ENCODE measurements around the gene FBXL7.

DNA sequence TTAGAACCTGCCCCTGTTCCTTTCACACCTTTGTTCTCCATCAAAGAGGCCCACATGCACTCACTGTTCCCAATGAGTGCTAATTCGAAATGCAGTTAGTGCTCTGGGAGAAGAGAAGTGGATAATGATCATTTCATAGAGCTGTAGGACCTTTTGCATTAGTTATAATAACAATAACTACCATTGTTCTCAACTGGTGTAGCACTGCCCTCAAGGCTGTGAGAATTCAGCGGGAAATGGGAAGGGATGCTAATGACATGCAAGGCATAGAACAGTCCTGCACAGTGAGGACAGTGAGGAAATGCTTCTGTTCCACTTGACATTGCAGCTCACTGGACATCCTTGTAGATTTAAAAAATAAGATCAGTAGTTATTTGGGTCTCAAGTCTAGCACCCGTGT, 187.4 kb downstream of the FBXL7 start:
- TF ChIP-seq, protein P1, sequence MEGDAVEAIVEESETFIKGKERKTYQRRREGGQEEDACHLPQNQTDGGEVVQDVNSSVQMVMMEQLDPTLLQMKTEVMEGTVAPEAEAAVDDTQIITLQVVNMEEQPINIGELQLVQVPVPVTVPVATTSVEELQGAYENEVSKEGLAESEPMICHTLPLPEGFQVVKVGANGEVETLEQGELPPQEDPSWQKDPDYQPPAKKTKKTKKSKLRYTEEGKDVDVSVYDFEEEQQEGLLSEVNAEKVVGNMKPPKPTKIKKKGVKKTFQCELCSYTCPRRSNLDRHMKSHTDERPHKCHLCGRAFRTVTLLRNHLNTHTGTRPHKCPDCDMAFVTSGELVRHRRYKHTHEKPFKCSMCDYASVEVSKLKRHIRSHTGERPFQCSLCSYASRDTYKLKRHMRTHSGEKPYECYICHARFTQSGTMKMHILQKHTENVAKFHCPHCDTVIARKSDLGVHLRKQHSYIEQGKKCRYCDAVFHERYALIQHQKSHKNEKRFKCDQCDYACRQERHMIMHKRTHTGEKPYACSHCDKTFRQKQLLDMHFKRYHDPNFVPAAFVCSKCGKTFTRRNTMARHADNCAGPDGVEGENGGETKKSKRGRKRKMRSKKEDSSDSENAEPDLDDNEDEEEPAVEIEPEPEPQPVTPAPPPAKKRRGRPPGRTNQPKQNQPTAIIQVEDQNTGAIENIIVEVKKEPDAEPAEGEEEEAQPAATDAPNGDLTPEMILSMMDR (IDR thresholded peaks at IDR 0.05) = no peak
- TF ChIP-seq POLR2A (IDR thresholded peaks at IDR 0.05) = no peak

Measured in lower leg skin (tissue), 3 donors.